HepG2 (cell line): Measurements from ENCODE around the gene TP73. TPM values are rescaled to one million over a fixed set of nuclear protein-coding genes. Genes with fewer than 3 reads are reported as not detected.
"Not testable (repeated sequence)": the region's sequence is repeated elsewhere in the genome, so short reads cannot be mapped to it uniquely, and the experiment has no call there.

ENCODE experiments used
- ATAC-seq: fragments of 200-7000 bp; cut with Tn5 transposase; 3 replicates; pipeline ENCODE4 v1.9.1; 2020; ENCODE audit warnings: mild to moderate bottlenecking, moderate library complexity
- BruUV-seq: library from RNA; stranded (reverse); fragments of 400-500 nt; replicated peaks from 2 replicates; lab custom pipeline; 2021; lab: Mats Ljungman, UMichigan
- CTCF ChIA-PET: fragments of 300-600 bp; formaldehyde crosslinking; extraction: SDS; loops from one replicate; lab custom pipeline; 2021; ENCODE audit warnings: low total read pairs, inconsistent platforms, low intra/inter-chr PET ratio; lab: Yijun Ruan, JAX
- POLR2A ChIA-PET: fragments of 350-600 bp; sonication (Branson Sonifier 250); formaldehyde crosslinking; loops from one replicate; lab custom pipeline; 2020; ENCODE audit warnings: antibody characterized with exemption, inconsistent platforms; lab: Yijun Ruan, JAX
- DNase-seq: peaks from one replicate; pipeline ENCODE4 v3.0.0-alpha.2; 2015; ENCODE audit warnings: low spot score
- FAIRE-seq: peaks from 3 replicates; lab custom pipeline; 2011; peaks lifted over from hg19 to GRCh38; lab: Jason Lieb, UNC
- H2AFZ ChIP-seq: one replicate; pipeline ENCODE4 v1.6.1; 2011; ENCODE audit warnings: low read length, inconsistent platforms
- H3K27ac ChIP-seq: fragments of 300-600 bp; 3 replicates; pipeline ENCODE4 v1.8.0; 2011; ENCODE audit warnings: mixed run types, mild to moderate bottlenecking, mixed read lengths, low read length, inconsistent platforms; ENCODE audit not compliant: insufficient read depth; ENCODE audit errors: extremely low read length
- H3K27me3 ChIP-seq, 2 experiments: fragments of 200-600 bp in 1 of 2; 2 replicates in 1 of 2; 3 replicates in 1 of 2; pipeline versions ENCODE4 v1.6.0 to v1.8.0; 2011; ENCODE audit warnings: low read length in 2 of 2, mild to moderate bottlenecking in 2 of 2, moderate library complexity in 2 of 2, inconsistent platforms in 1 of 2; ENCODE audit not compliant: insufficient read depth in 2 of 2, control insufficient read depth in 1 of 2
- H3K36me3 ChIP-seq, 2 experiments: fragments of 200-600 bp in 1 of 2; replicated peaks in 1 of 2; 2 replicates in 1 of 2; 3 replicates in 1 of 2; pipeline versions ENCODE4 v1.5.1 to v1.8.0; 2011; ENCODE audit warnings: low read length in 2 of 2, inconsistent platforms in 1 of 2; ENCODE audit not compliant: insufficient read depth in 2 of 2, control insufficient read depth in 1 of 2
- H3K4me1 ChIP-seq: 2 replicates; pipeline ENCODE4 v1.5.1; 2012; ENCODE audit warnings: low read length, inconsistent platforms; ENCODE audit not compliant: insufficient read depth
- H3K4me2 ChIP-seq: 2 replicates; pipeline ENCODE4 v1.6.0; 2011; ENCODE audit warnings: low read depth, low read length, inconsistent platforms
- H3K4me3 ChIP-seq, 3 experiments: fragments of 200-600 bp in 1 of 3; sonication (generic), shearing (Covaris generic) in 1 of 3; replicated peaks in 1 of 3; 2 replicates each; pipeline ENCODE4 v1.5.1; 2011 to 2016; ENCODE audit warnings: low read length in 3 of 3, inconsistent platforms in 2 of 3, low read depth in 2 of 3, mild to moderate bottlenecking in 2 of 3, control low read depth in 1 of 3, mixed read lengths in 1 of 3; ENCODE audit not compliant: insufficient read depth in 1 of 3
- H3K79me2 ChIP-seq: one replicate; pipeline ENCODE4 v1.6.1; 2011; ENCODE audit warnings: low read length, inconsistent platforms; ENCODE audit not compliant: insufficient read depth
- H3K9ac ChIP-seq: 2 replicates; pipeline ENCODE4 v1.6.0; 2011; ENCODE audit warnings: mild to moderate bottlenecking, low read depth, low read length, inconsistent platforms; ENCODE audit not compliant: insufficient read depth
- H3K9me3 ChIP-seq: 2 replicates; pipeline ENCODE4 v1.5.1; 2012; ENCODE audit warnings: mild to moderate bottlenecking, low read length
- H4K20me1 ChIP-seq: 2 replicates; pipeline ENCODE4 v1.6.0; 2011; ENCODE audit warnings: inconsistent platforms, mild to moderate bottlenecking, low read length, moderate library complexity; ENCODE audit not compliant: insufficient read depth
- CTCF ChIP-seq: sonication (generic); formaldehyde crosslinking; IDR thresholded peaks from 2 replicates; pipeline ENCODE4 v1.5.0; 2020; ENCODE audit warnings: mild to moderate bottlenecking, missing genetic modification reagents, moderate library complexity
- HIVEP1 ChIP-seq: sonication (generic); formaldehyde crosslinking; IDR thresholded peaks from 2 replicates; pipeline ENCODE4 v1.4.0; 2020; ENCODE audit warnings: mild to moderate bottlenecking, missing genetic modification reagents
- HNRNPL ChIP-seq: fragments of 200-400 bp; formaldehyde crosslinking; IDR thresholded peaks from 2 replicates; pipeline ENCODE4 v1.6.1; 2017; ENCODE audit warnings: mild to moderate bottlenecking, low read depth, low read length
- IKZF5 ChIP-seq: IDR thresholded peaks from 2 replicates; pipeline ENCODE4 v1.6.1; 2018; ENCODE audit warnings: missing genetic modification reagents, mild to moderate bottlenecking, missing compliant biosample characterization
- RAD21 ChIP-seq: fragments of 450-650 bp; formaldehyde crosslinking; IDR thresholded peaks from 2 replicates; pipeline ENCODE4 v1.5.0; 2020; ENCODE audit warnings: mild to moderate bottlenecking
- SMC3 ChIP-seq: IDR thresholded peaks from 2 replicates; pipeline ENCODE4 v1.6.1; 2011; ENCODE audit warnings: low read length, improper control_type of control experiment
- XRCC5 ChIP-seq: fragments of 200-400 bp; formaldehyde crosslinking; optimal IDR thresholded peaks from 2 replicates; pipeline ENCODE3; 2017; ENCODE audit warnings: mild to moderate bottlenecking, low read length
- ZFP90 ChIP-seq: sonication (generic); formaldehyde crosslinking; IDR thresholded peaks from 2 replicates; pipeline ENCODE4 v1.8.0; 2022; ENCODE audit warnings: missing genetic modification reagents, mild to moderate bottlenecking, inconsistent platforms, borderline replicate concordance
- ZFX ChIP-seq: sonication (generic); formaldehyde crosslinking; IDR thresholded peaks from 2 replicates; pipeline ENCODE4 v1.4.0; 2020; ENCODE audit warnings: mild to moderate bottlenecking, low read depth, missing genetic modification reagents, moderate library complexity
- ZNF572 ChIP-seq: sonication (generic); formaldehyde crosslinking; IDR thresholded peaks from 2 replicates; pipeline ENCODE4 v1.5.1; 2020; ENCODE audit warnings: mild to moderate bottlenecking, missing genetic modification reagents
- WGBS: methylation state at CpG from one replicate; pipeline ENCODE4 v1.1.6; 2017; ENCODE audit warnings: low lambda C conversion rate; 5-methylcytosine and 5-hydroxymethylcytosine counted together
- in situ Hi-C: cut with HindIII; loops from 2 replicates; pipeline ENCODE4 v1.10.0; 2017; ENCODE audit warnings: low pct_unique_long_range_greater_than_20kb; ENCODE audit not compliant: extremely low pct_ligation_motif_present
- intact Hi-C: fragments of 100-400 bp; cut with micrococcal nuclease; formaldehyde crosslinking; loops from one replicate; pipeline ENCODE4 v1.10.0; 2022; ENCODE audit not compliant: unreplicated experiment
- polyA plus RNA-seq, 8 experiments: library from polyadenylated mRNA; depleted of rRNA in 3 of 8; stranded (reverse) in 7 of 8; unstranded in 1 of 8; fragments of >200 nt; fragmentation: Illumina TruSeq in 4 of 8; extraction: Trizol in 4 of 8; gene quantifications; 2 replicates each; pipeline versions ENCODE4 v1.2.1 to v1.2.3, GENCODE V29; 2011 to 2016; ENCODE audit warnings: low read depth in 4 of 8, missing spikeins in 1 of 8, mixed read lengths in 1 of 8; ENCODE audit not compliant: insufficient read depth in 1 of 8
- total RNA-seq, 5 experiments: library from RNA; depleted of rRNA; stranded (reverse); fragments of >200 nt; fragmentation: Illumina TruSeq; extraction: Trizol; gene quantifications; 2 replicates each; pipeline ENCODE4 v1.2.3, GENCODE V29; 2016; ENCODE audit warnings: low read depth in 1 of 5
- TF ChIP-seq, protein P1 (sequence below): sonication (generic); formaldehyde crosslinking; IDR thresholded peaks from 2 replicates; pipeline ENCODE4 v1.5.1; 2020; ENCODE audit warnings: mild to moderate bottlenecking, moderate library complexity, missing genetic modification reagents

The TP73 gene
- total and polyA plus RNA-seq, 2 of the 13 experiments (the other 11 are each of a cell fraction or from before 2014, with no cell fraction given): 0.49 to 1.1 TPM

DNA sequence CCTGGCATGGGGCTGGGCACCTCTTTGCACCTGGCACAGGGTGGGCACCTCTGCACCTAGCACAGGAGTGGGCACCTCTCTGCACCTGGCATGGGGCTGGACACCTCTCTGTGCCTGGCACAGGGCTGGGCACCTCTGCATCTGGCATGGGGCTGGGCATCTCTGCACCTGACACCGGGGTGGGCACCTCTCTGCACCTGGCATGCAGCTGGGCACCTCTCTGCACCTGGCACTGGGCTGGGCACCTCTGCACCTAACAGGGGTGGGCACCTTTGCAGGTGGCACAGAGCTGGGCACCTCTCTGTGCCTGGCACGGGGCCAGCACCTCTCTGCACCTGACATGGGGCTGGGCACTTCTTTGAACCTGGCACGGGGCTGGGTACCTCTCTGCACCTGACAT lies 70.5 kb downstream of the TP73 start:
- no peak for FAIRE-seq
- in situ Hi-C loops: loop anchor here (5.0 kb wide), 1 partner anchor 36 kb away; no protein-coding TSS in a partner anchor

GRCh38 chr1:3724416-3725030 lies 72.2 kb downstream of the TP73 start:
- 35% methylated on average over 18 of the region's 18 CpGs for WGBS
- peak; percentile 71 for FAIRE-seq
- not testable (repeated sequence) for BruUV-seq, H3K4me3 ChIP-seq, H3K4me2 ChIP-seq, H3K79me2 ChIP-seq, H2AFZ ChIP-seq, H3K27me3 ChIP-seq, H3K9ac ChIP-seq, H3K36me3 ChIP-seq, H3K9me3 ChIP-seq, H3K27ac ChIP-seq, H3K4me1 ChIP-seq, H4K20me1 ChIP-seq
- ATAC-seq: peak; percentile 60
- DNase-seq: peak; percentile 55
- CTCF ChIA-PET: interaction anchor here (1.1 to 2.4 kb wide), 2 partner anchors 29 to 234 kb away, joined by 3 to 20 read pairs; no protein-coding TSS in a partner anchor
- POLR2A ChIA-PET: interaction anchor here (0.6 to 0.7 kb wide), 2 partner anchors 10 to 51 kb away, joined by 3 read pairs; no protein-coding TSS in a partner anchor
- in situ Hi-C loops: loop anchor here (5.0 kb wide), 1 partner anchor 37 kb away; no protein-coding TSS in a partner anchor
- intact Hi-C loops: loop anchor here (1.0 kb wide), 1 partner anchor 29 kb away; no protein-coding TSS in a partner anchor
- TF ChIP-seq ZFX (peak; percentile 25; the same call in 1 of the 2 replicates), SMC3 (peak; percentile 42), ZFP90 (0 out of 2 replicates have a peak, but pooled peaks have one; percentile 31), RAD21 (peak; percentile 62), CTCF (CRISPR knock-in tag) (peak; percentile 91), ZNF572 (CRISPR knock-in tag) (peak; percentile 41; the same call in 1 of the 2 replicates), XRCC5 (peak; percentile 41), HIVEP1 (CRISPR knock-in tag) (peak; percentile 60; the same call in 1 of the 2 replicates)
- TF ChIP-seq, protein P1, sequence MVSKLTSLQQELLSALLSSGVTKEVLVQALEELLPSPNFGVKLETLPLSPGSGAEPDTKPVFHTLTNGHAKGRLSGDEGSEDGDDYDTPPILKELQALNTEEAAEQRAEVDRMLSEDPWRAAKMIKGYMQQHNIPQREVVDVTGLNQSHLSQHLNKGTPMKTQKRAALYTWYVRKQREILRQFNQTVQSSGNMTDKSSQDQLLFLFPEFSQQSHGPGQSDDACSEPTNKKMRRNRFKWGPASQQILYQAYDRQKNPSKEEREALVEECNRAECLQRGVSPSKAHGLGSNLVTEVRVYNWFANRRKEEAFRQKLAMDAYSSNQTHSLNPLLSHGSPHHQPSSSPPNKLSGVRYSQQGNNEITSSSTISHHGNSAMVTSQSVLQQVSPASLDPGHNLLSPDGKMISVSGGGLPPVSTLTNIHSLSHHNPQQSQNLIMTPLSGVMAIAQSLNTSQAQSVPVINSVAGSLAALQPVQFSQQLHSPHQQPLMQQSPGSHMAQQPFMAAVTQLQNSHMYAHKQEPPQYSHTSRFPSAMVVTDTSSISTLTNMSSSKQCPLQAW (CRISPR knock-in tag): peak; percentile 41; the same call in 1 of the 2 replicates

More for the DNA sequence above, 70.5 kb downstream of the TP73 start:
- WGBS: no CpG with 5 or more reads among the region's 3 CpGs
- POLR2A ChIA-PET: no interaction called here
- no peak for ATAC-seq
- no peak overlapping the region for H2AFZ ChIP-seq
- no peak overlapping the region for H3K9ac ChIP-seq
- CTCF ChIA-PET: interaction anchor here (2.4 kb wide), 1 partner anchor 27 kb away, joined by 20 read pairs; no protein-coding TSS in a partner anchor
- H3K27ac ChIP-seq: no peak overlapping the region
- H3K4me1 ChIP-seq: peaks cover 1% of the 10 kb centered on the region
- peaks cover 5% of the 10 kb centered on the region; the same call in 1 of the 2 replicates for H4K20me1 ChIP-seq
- H3K9me3 ChIP-seq: no peaks in the 10 kb centered on the region
- intact Hi-C loops: no loop called here
- H3K36me3 ChIP-seq: no peaks in the 10 kb centered on the region
- no peak overlapping the region for H3K4me3 ChIP-seq
- BruUV-seq: no TSS peak
- no peak overlapping the region for H3K4me2 ChIP-seq
- H3K79me2 ChIP-seq: no peaks in the 10 kb centered on the region
- no peak for DNase-seq
- peak; percentile 95 for TF ChIP-seq HNRNPL
- TF ChIP-seq IKZF5 (CRISPR knock-in tag): no peak
- peaks cover 3 to 16% of the 10 kb centered on the region in 2 experiments; a peak in 4 of 5 replicates for H3K27me3 ChIP-seq
